ENCODE results near the gene EPHA1.

The EPHA1 gene

DNA sequence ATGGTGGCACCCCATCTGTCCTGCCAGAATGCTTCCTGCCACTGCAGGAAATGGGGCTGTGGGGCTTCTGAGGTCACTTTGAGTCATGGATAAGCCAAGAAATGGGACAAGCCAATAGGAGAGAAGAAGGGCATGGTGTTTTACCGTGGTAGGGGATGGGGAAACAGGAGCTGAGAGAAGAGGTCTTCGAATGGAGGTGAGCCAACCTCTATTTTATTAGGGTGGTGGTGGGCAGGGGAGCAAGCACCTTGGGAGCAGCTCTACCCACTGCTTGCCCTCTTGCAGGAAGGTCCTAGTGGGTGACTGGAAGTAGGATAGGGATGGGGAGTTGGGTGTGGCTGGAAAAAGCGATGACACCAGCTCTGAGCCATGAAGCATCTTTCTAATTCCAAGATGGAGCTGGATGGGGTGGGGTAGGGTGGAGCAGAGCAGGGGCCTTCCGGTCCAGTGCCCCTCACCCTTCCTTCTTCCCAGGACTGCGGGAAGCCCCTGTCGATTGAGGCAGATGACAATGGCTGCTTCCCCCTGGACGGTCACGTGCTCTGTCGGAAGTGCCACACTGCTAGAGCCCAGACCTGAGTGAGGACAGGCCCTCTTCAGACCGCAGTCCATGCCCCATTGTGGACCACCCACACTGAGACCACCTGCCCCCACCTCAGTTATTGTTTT, 18.4 kb downstream of the EPHA1 start:
- DNase-seq (ENCODE audit: insufficient read length, low spot score) (no peak), FAIRE-seq (no peak)

DNA sequence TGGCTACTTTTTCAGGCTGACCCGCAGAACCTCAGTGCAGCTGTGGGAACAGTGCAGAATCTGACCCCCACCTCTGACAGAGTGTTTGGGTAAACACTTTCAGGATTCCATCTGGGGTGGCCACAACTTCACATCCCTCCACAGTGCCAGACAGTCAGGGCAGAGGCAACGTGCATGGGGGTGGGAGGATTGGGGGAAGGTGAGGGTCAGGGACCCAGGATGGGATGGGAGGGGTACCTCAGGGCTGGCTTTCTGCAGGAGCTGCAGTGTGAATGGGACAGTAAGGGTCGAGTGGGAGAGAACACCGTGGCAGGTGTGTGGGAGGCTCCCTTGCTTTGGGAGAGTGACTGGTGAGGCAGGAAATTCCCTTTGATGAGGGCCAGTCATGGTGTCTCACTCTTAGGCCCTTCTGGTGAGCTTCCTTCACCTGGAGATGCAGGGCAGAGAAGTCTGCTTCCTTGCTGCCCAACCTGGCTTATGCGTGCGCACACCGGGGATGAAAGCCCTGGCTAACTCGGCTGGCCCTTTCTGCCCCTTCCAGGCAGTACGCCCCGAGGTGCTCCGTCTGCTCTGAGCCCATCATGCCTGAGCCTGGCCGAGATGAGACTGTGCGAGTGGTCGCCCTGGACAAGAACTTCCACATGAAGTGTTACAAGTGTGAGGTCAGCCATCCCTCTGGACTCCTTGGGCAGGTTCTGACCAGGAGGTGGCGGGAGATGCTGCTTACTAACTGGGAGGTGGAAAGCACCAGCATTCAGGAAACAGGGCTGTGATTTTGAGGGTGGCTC, 19.1 kb downstream of the EPHA1 start:
- DNase-seq (ENCODE audit: insufficient read length, low spot score), result no peak
- FAIRE-seq, result no peak

- DNase-seq (ENCODE audit: insufficient read length, low spot score) (no peak), FAIRE-seq (no peak)
Observed at GRCh38 chr7:143388491-143389101, 20.1 kb downstream of the EPHA1 start.

- FAIRE-seq (no peak), DNase-seq (ENCODE audit: insufficient read length, low spot score) (no peak)
Observed at GRCh38 chr7:143388051-143388450, 20.6 kb downstream of the EPHA1 start.

DNA sequence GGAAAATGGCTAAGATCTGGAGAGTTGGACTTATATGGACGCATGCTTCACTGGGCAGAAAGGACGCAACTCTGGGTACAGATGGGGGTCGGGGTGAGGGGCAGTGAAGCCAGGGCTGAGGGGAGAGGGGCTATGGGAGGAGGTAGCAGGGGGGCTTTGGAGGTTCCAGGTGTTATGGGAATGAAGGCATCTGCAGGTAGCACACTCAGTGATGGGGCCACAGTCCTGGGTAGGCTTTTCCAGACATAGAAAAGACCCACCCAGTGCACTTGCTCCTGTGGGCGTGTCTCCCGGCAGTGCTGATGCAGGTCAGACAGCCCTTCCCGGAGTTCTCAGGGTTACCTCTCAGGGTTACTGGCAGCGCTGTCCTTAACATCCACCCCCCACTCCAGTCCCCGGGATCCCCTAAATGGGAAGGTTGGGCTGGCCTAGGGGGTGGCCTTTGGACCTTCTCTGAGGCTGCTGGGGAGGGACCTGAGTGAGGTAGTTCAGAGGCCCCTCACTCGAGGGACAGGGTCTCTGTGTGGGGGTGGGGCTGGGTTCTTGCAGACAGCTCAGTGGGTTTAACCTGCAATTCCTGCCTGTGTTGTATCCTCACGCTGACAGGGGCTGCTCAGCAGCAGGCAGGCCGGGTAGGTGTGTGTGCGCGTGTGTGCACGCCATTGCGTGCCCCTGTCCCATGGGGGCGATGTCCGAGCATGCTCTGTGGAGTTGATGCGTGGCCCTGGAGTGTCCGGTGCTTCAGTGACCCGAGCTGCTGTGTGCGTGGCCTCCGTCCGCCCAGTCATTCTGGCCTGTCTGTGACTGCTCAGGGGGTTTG, 21.3 kb downstream of the EPHA1 start:
- DNase-seq (ENCODE audit: insufficient read length, low spot score) (no peak), FAIRE-seq (no peak)

DNA sequence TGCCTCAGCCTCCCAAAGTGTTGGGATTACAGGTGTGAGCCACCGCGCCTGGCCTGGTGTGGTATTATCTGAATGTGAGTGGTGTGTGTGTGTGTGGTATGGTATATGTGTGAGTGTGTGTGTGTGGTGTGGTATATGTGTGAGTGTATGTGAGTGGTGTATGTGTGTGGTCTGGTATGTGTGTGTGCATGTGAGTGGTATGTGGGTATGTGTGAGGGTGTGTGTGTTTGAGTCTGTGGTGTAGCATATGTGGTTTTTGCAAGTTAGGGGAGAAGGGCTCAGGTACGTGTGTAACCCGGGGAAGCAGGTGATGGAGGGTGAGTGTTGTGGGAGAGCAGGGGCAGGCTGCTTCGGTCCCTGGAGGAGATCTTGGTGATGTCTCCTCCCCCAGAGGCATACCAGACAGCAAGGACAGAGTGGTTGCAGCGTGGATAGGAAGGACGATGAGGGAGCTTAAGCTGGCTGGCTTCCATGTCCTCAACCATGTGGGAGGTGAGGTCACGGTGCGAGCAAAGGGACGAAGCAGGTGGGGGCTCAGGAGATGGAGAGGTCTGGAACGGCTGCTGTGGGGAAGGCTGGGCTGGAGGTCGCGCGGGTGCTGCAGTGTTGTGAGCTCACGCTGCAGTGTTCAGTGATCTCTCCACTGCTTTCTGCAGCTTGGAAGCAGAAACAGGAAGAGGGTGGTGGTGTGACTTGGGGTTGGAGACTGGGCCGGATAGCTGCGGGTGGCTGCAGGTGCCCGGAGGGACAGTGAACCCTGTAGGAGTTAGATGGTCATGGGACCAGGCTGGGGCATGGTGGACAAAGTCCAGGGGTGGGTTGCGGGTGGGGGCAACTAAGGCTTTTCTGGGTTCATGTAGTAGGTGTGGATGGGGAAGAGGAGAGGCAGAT, 22.5 kb downstream of the EPHA1 start:
- peak; percentile 26 for FAIRE-seq
- no peak for DNase-seq (ENCODE audit: insufficient read length, low spot score)

GRCh38 chr7:143384661-143385631, 23.7 kb downstream of the EPHA1 start:
- DNase-seq (ENCODE audit: insufficient read length, low spot score) (no peak), FAIRE-seq (no peak)

- DNase-seq (ENCODE audit: insufficient read length, low spot score) (no peak), FAIRE-seq (no peak)
Observed at GRCh38 chr7:143384148-143384547, 24.5 kb downstream of the EPHA1 start.

DNA sequence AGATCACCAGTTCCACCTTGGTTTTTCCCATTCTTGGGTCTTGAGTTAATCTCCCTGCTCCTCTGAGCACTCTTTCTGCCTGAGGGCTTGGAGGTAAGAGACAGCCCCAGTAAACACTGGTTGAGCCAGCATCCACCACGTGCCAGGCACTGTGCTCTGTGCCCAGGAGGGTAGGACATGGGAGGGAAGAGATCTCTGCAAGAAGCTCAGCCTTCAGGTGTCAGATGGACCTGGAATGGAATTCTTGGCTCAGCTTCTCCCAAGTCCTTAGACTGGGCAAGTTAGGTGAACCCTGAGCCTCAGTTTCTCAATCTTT, 25.1 kb downstream of the EPHA1 start:
- no peak for DNase-seq (ENCODE audit: insufficient read length, low spot score)
- no peak for FAIRE-seq

- no peak for FAIRE-seq
- no peak for DNase-seq (ENCODE audit: insufficient read length, low spot score)
Observed at GRCh38 chr7:143382791-143383641, 25.6 kb downstream of the EPHA1 start.

DNA sequence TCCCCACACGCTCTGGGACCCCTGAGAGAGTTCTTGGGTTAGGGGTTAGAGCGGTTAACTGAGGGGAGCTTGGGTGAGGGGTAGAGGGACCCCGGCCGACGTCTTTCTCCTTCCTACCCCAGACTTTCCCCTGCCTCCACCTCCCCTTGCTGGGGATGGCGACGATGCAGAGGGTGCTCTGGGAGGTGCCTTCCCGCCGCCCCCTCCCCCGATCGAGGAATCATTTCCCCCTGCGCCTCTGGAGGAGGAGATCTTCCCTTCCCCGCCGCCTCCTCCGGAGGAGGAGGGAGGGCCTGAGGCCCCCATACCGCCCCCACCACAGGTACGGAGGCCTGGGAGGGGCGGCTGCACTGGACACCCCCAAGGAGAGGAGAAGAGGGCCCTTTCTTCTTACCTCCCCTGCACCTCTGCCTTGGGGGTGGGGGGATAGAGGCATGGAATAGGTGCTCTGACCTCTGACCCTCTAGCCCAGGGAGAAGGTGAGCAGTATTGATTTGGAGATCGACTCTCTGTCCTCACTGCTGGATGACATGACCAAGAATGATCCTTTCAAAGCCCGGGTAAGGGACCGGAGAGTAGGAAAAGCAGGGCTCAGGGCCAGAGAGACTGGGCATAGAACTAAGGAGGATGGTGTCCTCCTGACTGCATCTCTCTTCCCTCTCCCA, 26.4 kb downstream of the EPHA1 start:
- DNase-seq (ENCODE audit: insufficient read length, low spot score) (no peak), FAIRE-seq (no peak)

- FAIRE-seq (no peak), DNase-seq (ENCODE audit: insufficient read length, low spot score) (peak; percentile 59)
Observed at GRCh38 chr7:143381427-143382125, 27.1 kb downstream of the EPHA1 start.

DNA sequence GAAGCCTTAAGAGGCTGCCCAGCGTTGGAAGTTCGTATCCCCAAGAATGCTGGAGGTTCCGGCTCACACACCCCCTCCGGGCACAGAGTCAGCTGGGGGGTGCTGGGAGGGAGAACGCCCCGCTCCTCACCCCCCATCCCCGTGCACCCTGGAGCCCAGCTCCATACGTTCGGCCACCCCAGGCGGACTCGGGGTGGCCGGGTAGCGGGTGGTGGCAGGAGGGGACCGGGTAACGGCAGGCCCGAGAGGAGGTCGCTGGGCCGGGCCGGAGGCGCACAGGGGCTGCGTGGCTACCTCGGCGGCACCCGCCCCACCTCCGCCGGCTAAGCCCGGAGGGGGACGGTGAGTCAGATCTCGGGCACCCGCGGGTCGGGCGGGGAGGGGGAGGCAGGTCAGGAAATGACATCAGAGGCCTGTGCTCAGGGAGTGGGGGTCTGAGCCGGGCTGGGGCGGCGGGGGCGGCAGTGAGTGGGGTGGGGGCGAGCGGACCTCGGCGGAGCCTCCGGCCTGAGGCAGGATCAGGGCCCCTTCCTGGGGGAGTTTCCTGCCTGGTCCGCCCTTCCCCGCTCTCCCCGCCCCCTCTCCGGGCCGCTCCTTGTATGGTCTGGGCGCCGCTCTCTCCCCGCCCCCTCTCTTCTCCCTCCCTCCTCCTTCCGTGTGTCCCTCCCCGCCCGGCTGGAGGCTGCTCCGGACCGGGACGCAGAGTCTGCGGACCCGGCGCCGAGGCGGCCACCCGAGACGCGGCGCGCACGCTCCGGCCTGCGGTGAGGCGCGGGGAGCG, 27.8 kb downstream of the EPHA1 start, which contains the start of gene ZYX:
Gene ZYX, plus strand, starts transcription at position 700 of the 781 bp plus-strand sequence. CDS start 227 bp downstream, outside the sequence.
- DNase-seq (ENCODE audit: insufficient read length, low spot score) (peak; percentile 86), FAIRE-seq (no peak)

- FAIRE-seq (no peak), DNase-seq (ENCODE audit: insufficient read length, low spot score) (peak; percentile 66)
Observed at GRCh38 chr7:143380260-143380645, 28.4 kb downstream of the EPHA1 start.

DNA sequence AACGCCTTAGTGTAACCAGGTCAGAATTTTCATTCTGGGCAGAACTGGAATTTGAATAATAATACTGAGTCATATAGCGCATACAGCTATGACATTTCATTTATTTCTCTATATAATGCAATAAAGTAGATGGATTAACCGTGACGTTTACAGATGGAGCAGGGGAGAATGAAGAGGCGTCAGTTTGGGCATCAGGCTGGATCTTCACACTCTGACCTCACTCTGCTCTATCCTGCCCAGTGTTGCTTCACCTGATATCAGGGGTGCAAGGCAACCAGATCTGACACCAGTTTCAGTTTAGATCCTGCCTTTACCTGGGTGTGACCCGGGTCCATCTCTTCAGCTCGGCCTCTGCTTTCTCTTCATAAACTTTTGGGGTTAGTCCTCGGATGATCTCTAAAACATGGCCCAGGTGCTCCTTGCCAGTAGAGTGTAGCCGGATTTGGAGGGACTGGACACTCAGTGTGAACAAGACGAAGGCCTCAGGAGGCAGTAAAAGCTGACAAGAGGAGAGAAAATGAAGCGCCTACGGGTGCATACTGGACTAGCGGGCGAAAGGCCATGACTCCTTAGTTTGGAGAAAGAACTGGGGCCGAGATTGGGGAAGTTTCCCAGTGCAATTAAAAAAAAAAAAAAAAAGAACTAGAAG, 28.9 kb downstream of the EPHA1 start:
- FAIRE-seq, result no peak
- DNase-seq (ENCODE audit: insufficient read length, low spot score), result no peak

GRCh38 chr7:143376396-143376795, 32.3 kb downstream of the EPHA1 start:
- no peak for FAIRE-seq
- DNase-seq (ENCODE audit: insufficient read length, low spot score), result no peak

Measured in HTR-8/SVneo (cell line).